Measurements from ENCODE around the gene ADCY2. TPM values are rescaled to one million over a fixed set of nuclear protein-coding genes. Genes with fewer than 3 reads are reported as not detected.

ADCY2 gene
- total and polyA plus RNA-seq, 11 donors: 0.04 to 0.96 (median 0.32) TPM

DNA sequence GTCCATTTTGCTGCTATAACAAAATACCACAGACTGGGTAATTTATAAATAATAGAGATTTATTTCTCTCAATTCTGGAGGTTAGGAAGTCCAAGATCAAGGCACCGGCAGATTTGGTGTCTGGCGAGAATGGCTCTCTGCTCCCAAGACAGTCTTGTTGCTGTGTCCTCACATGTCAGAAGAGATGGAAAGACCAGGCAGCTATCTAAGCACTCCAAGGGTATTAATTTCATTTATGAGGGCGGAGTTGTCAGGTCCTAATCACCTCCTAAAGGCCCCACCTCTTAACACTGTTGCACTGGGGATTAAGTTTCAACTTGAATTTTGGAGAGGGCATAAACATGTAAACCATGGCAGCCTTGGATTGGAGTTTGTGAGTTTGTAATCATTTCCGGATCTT, 30.3 kb downstream of the ADCY2 start:
- no peaks in the 10 kb centered on the region for H3K36me3 ChIP-seq
- no peak for ATAC-seq
- no peak overlapping the region for H3K4me3 ChIP-seq
- DNase-seq: no peak
- intact Hi-C loops (cut with DNase I): no loop called here
- H3K4me1 ChIP-seq: no peaks in the 10 kb centered on the region
- H3K27ac ChIP-seq: no peak overlapping the region
- H3K9me3 ChIP-seq: peaks cover 0 to 4% (median 0%) of the 10 kb centered on the region in 12 donors
- WGBS, 4 donors: 84 to 85% (median 85%) methylated on average over 4 of the region's 4 CpGs
- TF ChIP-seq, protein P1, sequence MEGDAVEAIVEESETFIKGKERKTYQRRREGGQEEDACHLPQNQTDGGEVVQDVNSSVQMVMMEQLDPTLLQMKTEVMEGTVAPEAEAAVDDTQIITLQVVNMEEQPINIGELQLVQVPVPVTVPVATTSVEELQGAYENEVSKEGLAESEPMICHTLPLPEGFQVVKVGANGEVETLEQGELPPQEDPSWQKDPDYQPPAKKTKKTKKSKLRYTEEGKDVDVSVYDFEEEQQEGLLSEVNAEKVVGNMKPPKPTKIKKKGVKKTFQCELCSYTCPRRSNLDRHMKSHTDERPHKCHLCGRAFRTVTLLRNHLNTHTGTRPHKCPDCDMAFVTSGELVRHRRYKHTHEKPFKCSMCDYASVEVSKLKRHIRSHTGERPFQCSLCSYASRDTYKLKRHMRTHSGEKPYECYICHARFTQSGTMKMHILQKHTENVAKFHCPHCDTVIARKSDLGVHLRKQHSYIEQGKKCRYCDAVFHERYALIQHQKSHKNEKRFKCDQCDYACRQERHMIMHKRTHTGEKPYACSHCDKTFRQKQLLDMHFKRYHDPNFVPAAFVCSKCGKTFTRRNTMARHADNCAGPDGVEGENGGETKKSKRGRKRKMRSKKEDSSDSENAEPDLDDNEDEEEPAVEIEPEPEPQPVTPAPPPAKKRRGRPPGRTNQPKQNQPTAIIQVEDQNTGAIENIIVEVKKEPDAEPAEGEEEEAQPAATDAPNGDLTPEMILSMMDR (IDR thresholded peaks at IDR 0.05): no peak
- no peak for TF ChIP-seq POLR2A (IDR thresholded peaks at IDR 0.05)
- peaks cover 0 to 9% (median 0%) of the 10 kb centered on the region in 9 donors for H3K27me3 ChIP-seq

DNA sequence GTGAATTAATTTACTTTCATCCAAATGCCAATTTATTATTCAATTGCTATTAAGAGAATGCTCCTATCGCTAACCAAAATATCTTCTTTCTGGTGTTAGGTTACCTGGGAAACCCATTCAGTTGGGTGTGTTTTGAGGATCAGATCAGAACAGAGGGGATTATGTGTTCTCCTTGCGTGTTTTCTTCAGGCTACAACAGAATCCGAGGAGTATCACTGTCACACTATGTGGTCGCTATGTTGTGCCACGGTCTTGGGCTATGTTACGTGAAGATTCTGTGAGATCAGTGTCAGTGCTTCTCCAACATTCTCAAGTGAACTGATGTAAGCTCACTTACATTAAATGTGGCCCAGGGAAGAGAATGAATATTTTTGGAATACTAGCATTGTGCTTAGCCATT, 39.0 kb downstream of the ADCY2 start:
- Histone ChIP-seq H3K36me3 (no peaks in the 10 kb centered on the region), H3K27me3 (no peaks in the 10 kb centered on the region), H3K4me3 (no peak overlapping the region), H3K27ac (no peak overlapping the region), H3K9me3 (peaks cover 0 to 3% (median 0%) of the 10 kb centered on the region in 12 donors), H3K4me1 (peaks cover 0 to 3% (median 0%) of the 10 kb centered on the region in 12 donors)
- DNase-seq (no peak), ATAC-seq (no peak)
- 89 to 94% (median 91%) methylated on average over 6 of the region's 6 CpGs for WGBS, 4 donors
- TF ChIP-seq, protein P1 (IDR thresholded peaks at IDR 0.05): no peak
- no peak for TF ChIP-seq POLR2A (IDR thresholded peaks at IDR 0.05)
- intact Hi-C loops (cut with DNase I): no loop called here

DNA sequence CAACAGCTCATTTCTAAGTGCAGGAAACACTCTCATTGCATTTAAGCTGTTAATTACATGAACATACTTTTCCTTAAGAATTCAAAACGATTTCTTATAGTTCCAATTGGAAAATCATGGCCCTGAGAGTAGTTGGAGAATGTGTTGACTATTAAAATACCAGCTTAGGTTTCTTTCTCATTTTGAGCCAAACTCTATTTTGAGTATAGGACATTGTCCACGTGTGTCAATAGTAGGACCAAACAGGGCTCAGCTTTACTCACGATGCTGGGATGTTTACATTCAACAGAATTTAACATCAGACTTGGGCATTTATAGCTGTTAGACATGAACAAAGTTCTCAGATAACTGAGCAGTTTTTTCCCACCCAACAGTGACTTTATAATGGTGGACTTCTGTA, 39.6 kb downstream of the ADCY2 start:
- Histone ChIP-seq H3K4me3 (no peak overlapping the region), H3K27ac (no peak overlapping the region), H3K4me1 (peaks cover 0 to 3% (median 0%) of the 10 kb centered on the region in 12 donors), H3K36me3 (no peaks in the 10 kb centered on the region), H3K9me3 (peaks cover 0 to 3% (median 0%) of the 10 kb centered on the region in 12 donors), H3K27me3 (no peaks in the 10 kb centered on the region)
- no peak for ATAC-seq
- intact Hi-C loops (cut with DNase I): no loop called here
- no peak for TF ChIP-seq POLR2A (IDR thresholded peaks at IDR 0.05)
- TF ChIP-seq, protein P1 (IDR thresholded peaks at IDR 0.05): no peak
- 57 to 70% (median 65%) methylated on average over 3 of the region's 3 CpGs for WGBS, 4 donors
- no peak for DNase-seq

DNA sequence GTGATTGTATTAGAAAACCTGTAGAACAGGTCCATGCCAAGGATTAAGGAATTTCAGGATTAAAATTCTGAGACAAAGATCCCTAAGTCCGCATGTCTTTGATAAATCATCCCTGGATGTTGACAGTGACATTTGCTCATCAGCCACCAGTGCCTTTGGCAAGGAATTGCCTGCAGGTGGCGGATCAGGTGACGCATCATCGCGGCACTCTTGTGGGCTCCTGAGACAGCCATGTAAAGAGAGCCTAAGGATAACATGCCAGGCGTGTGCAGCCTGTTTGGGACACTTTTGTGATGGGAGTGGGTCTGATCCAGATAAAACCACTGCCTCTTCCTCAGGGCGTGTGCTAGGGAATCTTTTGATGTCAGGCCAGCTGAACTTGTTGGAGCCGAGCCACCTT, 40.6 kb downstream of the ADCY2 start:
- Histone ChIP-seq H3K36me3 (no peaks in the 10 kb centered on the region), H3K27ac (no peak overlapping the region), H3K27me3 (no peaks in the 10 kb centered on the region), H3K4me3 (no peak overlapping the region), H3K9me3 (peaks cover 0 to 3% (median 0%) of the 10 kb centered on the region in 12 donors), H3K4me1 (peaks cover 0 to 3% (median 0%) of the 10 kb centered on the region in 12 donors)
- intact Hi-C loops (cut with DNase I): loop anchor here in 1 of 10 donors (2.0 kb wide), 1 partner anchor 70 kb away; no protein-coding TSS in a partner anchor
- DNase-seq (no peak), ATAC-seq (no peak)
- TF ChIP-seq, protein P1 (IDR thresholded peaks at IDR 0.05): no peak
- TF ChIP-seq POLR2A (IDR thresholded peaks at IDR 0.05): no peak
- 78 to 86% (median 81%) methylated on average over 8 of the region's 8 CpGs for WGBS, 4 donors

Measured in heart left ventricle (tissue), 16 donors.